H1 (cell line): ENCODE data around the gene SF3A2. TPM values are rescaled to one million over a fixed set of nuclear protein-coding genes. Genes with fewer than 3 reads are reported as not detected.

Source experiments
- CTCF ChIA-PET: fragments of 300-600 bp; sonication (Branson Sonifier 250); formaldehyde crosslinking; loops from one replicate; lab custom pipeline; 2021; ENCODE audit not compliant: partially characterized antibody; lab: Charles Lee
- POLR2A ChIA-PET: fragments of 300-600 bp; sonication (Branson Sonifier 250); formaldehyde crosslinking; loops from one replicate; lab custom pipeline; 2021; ENCODE audit warnings: inconsistent platforms; ENCODE audit not compliant: partially characterized antibody; lab: Charles Lee
- DNase-seq, 2 experiments: peaks; one replicate each; pipeline versions ENCODE4 v3.0.0 to v3.0.0-alpha.2; 2010 to 2022; ENCODE audit warnings: low spot score in 2 of 2, low read depth in 1 of 2, mixed read lengths in 1 of 2
- FAIRE-seq: peaks from 2 replicates; lab custom pipeline; 2011; peaks lifted over from hg19 to GRCh38; lab: Jason Lieb, UNC
- H2AFZ ChIP-seq: 2 replicates; pipeline ENCODE4 v1.8.1; 2012; ENCODE audit warnings: low read length, inconsistent platforms
- H2AK5ac ChIP-seq: 2 replicates; pipeline ENCODE4 v1.6.1; 2013; ENCODE audit warnings: low read depth, low read length
- H2BK120ac ChIP-seq: replicated peaks from 2 replicates; pipeline ENCODE3; 2013; ENCODE audit warnings: low read depth, low read length, inconsistent platforms
- H2BK12ac ChIP-seq: 2 replicates; pipeline ENCODE4 v1.6.1; 2013; ENCODE audit warnings: low read depth, low read length
- H2BK15ac ChIP-seq: 2 replicates; pipeline ENCODE4 v1.6.1; 2013; ENCODE audit warnings: low read length
- H2BK20ac ChIP-seq: 2 replicates; pipeline ENCODE4 v1.6.1; 2013; ENCODE audit warnings: low read length
- H2BK5ac ChIP-seq: 2 replicates; pipeline ENCODE4 v1.6.1; 2013; ENCODE audit warnings: low read depth, low read length
- H3K14ac ChIP-seq: 2 replicates; pipeline ENCODE4 v1.6.1; 2013; ENCODE audit warnings: inconsistent platforms; ENCODE audit not compliant: insufficient read length
- H3K18ac ChIP-seq: 2 replicates; pipeline ENCODE4 v1.6.1; 2013; ENCODE audit warnings: low read length; ENCODE audit errors: extremely low read depth
- H3K23ac ChIP-seq: 2 replicates; pipeline ENCODE4 v1.6.1; 2013; ENCODE audit warnings: inconsistent platforms; ENCODE audit not compliant: insufficient read length
- H3K23me2 ChIP-seq: 2 replicates; pipeline ENCODE4 v1.6.1; 2013; ENCODE audit warnings: low read depth, low read length
- H3K27ac ChIP-seq: 2 replicates; pipeline ENCODE4 v1.6.1; 2011; ENCODE audit warnings: low read depth, low read length, inconsistent platforms
- H3K27me3 ChIP-seq, 4 experiments: replicated peaks in 1 of 4; 1 replicate in 1 of 4; 2 replicates in 3 of 4; pipeline versions ENCODE4 v1.6.1 to v1.8.1; 2011 to 2013; ENCODE audit warnings: low read length in 3 of 4, mild to moderate bottlenecking in 3 of 4, inconsistent platforms in 2 of 4, mixed read lengths in 2 of 4, moderate library complexity in 1 of 4; ENCODE audit not compliant: control insufficient read depth in 3 of 4, insufficient read depth in 3 of 4; ENCODE audit errors: extremely low read depth in 1 of 4
- H3K36me3 ChIP-seq, 4 experiments: 2 replicates each; pipeline versions ENCODE4 v1.6.1 to v1.8.1; 2011 to 2013; ENCODE audit warnings: mild to moderate bottlenecking in 4 of 4, low read length in 3 of 4, moderate library complexity in 2 of 4, control low read depth in 1 of 4, inconsistent platforms in 1 of 4; ENCODE audit not compliant: insufficient read depth in 4 of 4, control insufficient read depth in 2 of 4
- H3K4ac ChIP-seq: replicated peaks from 2 replicates; pipeline ENCODE3; 2013; ENCODE audit warnings: low read length, low read depth, mixed read lengths, inconsistent platforms; ENCODE audit not compliant: insufficient read length
- H3K4me1 ChIP-seq, 4 experiments: replicated peaks in 1 of 4; 1 replicate in 1 of 4; 2 replicates in 3 of 4; pipeline versions ENCODE4 v1.6.1 to v1.8.1; 2011 to 2013; ENCODE audit warnings: low read length in 3 of 4, inconsistent platforms in 2 of 4, mixed read lengths in 1 of 4; ENCODE audit not compliant: insufficient read depth in 4 of 4, control insufficient read depth in 3 of 4
- H3K4me2 ChIP-seq, 2 experiments: 2 replicates each; pipeline versions ENCODE4 v1.6.1 to v1.8.1; 2011 to 2013; ENCODE audit warnings: low read depth in 2 of 2, low read length in 2 of 2, control low read depth in 1 of 2, inconsistent platforms in 1 of 2, mild to moderate bottlenecking in 1 of 2; ENCODE audit not compliant: insufficient read depth in 1 of 2
- H3K4me3 ChIP-seq, 4 experiments: fragments of 200-600, 300-600 bp in 1 of 4; sonication (generic), shearing (Covaris generic), sonication (Bioruptor Twin) in 1 of 4; 2 replicates each; pipeline versions ENCODE4 v1.5.1 to v1.8.1; 2011 to 2016; ENCODE audit warnings: low read length in 4 of 4, low read depth in 3 of 4, control low read depth in 2 of 4, inconsistent platforms in 2 of 4, mild to moderate bottlenecking in 2 of 4, mixed read lengths in 1 of 4, moderate library complexity in 1 of 4; ENCODE audit not compliant: insufficient read depth in 2 of 4; ENCODE audit errors: extremely low read depth in 1 of 4
- H3K56ac ChIP-seq: replicated peaks from 2 replicates; pipeline ENCODE3; 2013; ENCODE audit warnings: low read depth, mild to moderate bottlenecking, mixed read lengths, low read length, inconsistent platforms; ENCODE audit not compliant: insufficient read length
- H3K79me1 ChIP-seq: 2 replicates; pipeline ENCODE4 v1.6.1; 2013; ENCODE audit warnings: low read depth, low read length, control low read depth
- H3K79me2 ChIP-seq, 2 experiments: 2 replicates each; pipeline versions ENCODE4 v1.6.1 to v1.8.1; 2012 to 2013; ENCODE audit warnings: low read length in 2 of 2, mild to moderate bottlenecking in 2 of 2, inconsistent platforms in 1 of 2; ENCODE audit not compliant: insufficient read depth in 2 of 2, control insufficient read depth in 1 of 2
- H3K9ac ChIP-seq, 4 experiments: replicated peaks in 1 of 4; 1 replicate in 1 of 4; 2 replicates in 3 of 4; pipeline versions ENCODE4 v1.6.1 to v1.8.1; 2011 to 2013; ENCODE audit warnings: low read depth in 3 of 4, low read length in 3 of 4, control low read depth in 2 of 4, mild to moderate bottlenecking in 2 of 4, moderate library complexity in 2 of 4, inconsistent platforms in 1 of 4; ENCODE audit errors: extremely low read depth in 1 of 4
- H3K9me3 ChIP-seq, 2 experiments: 2 replicates each; pipeline versions ENCODE4 v1.6.1 to v1.8.1; 2012 to 2013; ENCODE audit warnings: mild to moderate bottlenecking in 2 of 2, moderate library complexity in 2 of 2, control low read depth in 1 of 2, inconsistent platforms in 1 of 2, low read depth in 1 of 2, low read length in 1 of 2, mixed read lengths in 1 of 2; ENCODE audit not compliant: insufficient read depth in 2 of 2
- H4K20me1 ChIP-seq, 2 experiments: replicated peaks in 1 of 2; 2 replicates each; pipeline versions ENCODE3 to v1.8.1; 2011 to 2013; ENCODE audit warnings: inconsistent platforms in 2 of 2, low read length in 2 of 2, mild to moderate bottlenecking in 1 of 2; ENCODE audit not compliant: insufficient read depth in 2 of 2, control insufficient read depth in 1 of 2
- H4K5ac ChIP-seq: 2 replicates; pipeline ENCODE4 v1.6.1; 2013; ENCODE audit warnings: low read length, low read depth, mixed read lengths, inconsistent platforms; ENCODE audit not compliant: insufficient read length
- H4K8ac ChIP-seq: 2 replicates; pipeline ENCODE4 v1.8.0; 2013; ENCODE audit warnings: mild to moderate bottlenecking, moderate library complexity, low read length, inconsistent platforms; ENCODE audit not compliant: insufficient read depth; ENCODE audit errors: extremely low read depth
- H4K91ac ChIP-seq: replicated peaks from 2 replicates; pipeline ENCODE3; 2013; ENCODE audit warnings: low read length, mixed read lengths, inconsistent platforms; ENCODE audit not compliant: insufficient read length
- CHD1 ChIP-seq: IDR thresholded peaks from 2 replicates; pipeline ENCODE4 v1.6.1; 2012; ENCODE audit warnings: low read depth, low read length, improper control_type of control experiment
- CTCF ChIP-seq, 3 experiments: IDR thresholded peaks; 1 replicate in 2 of 3; 2 replicates in 1 of 3; pipeline versions ENCODE4 v1.5.1 to v1.6.1; 2011; ENCODE audit warnings: low read length in 3 of 3, mild to moderate bottlenecking in 3 of 3, inconsistent platforms in 2 of 3, low read depth in 1 of 3, moderate library complexity in 1 of 3; ENCODE audit not compliant: insufficient read depth in 1 of 3; ENCODE audit errors: control extremely low read depth in 1 of 3
- GTF2F1 ChIP-seq: IDR thresholded peaks from 2 replicates; pipeline ENCODE4 v1.6.1; 2012; ENCODE audit warnings: low read depth, low read length, improper control_type of control experiment, borderline replicate concordance
- RNF2 ChIP-seq: fragments of 200-900, 300-1000 bp; sonication (generic); IDR thresholded peaks from 2 replicates; pipeline ENCODE4 v1.7.1; 2016; ENCODE audit warnings: borderline replicate concordance, low read depth, mild to moderate bottlenecking, antibody characterized with exemption, low read length; ENCODE audit not compliant: poor library complexity, severe bottlenecking; ENCODE audit errors: missing control alignments
- RXRA ChIP-seq: IDR thresholded peaks from 2 replicates; pipeline ENCODE4 v1.6.1; 2011; ENCODE audit warnings: low read depth, mild to moderate bottlenecking, low read length, moderate library complexity; ENCODE audit not compliant: insufficient read depth
- TCF12 ChIP-seq: IDR thresholded peaks from 2 replicates; pipeline ENCODE4 v1.6.1; 2011; ENCODE audit warnings: low read depth, mild to moderate bottlenecking, low read length
- ZNF274 ChIP-seq: IDR thresholded peaks from 2 replicates; pipeline ENCODE4 v1.7.0; 2012; ENCODE audit warnings: low read length, borderline replicate concordance; ENCODE audit errors: extremely low read depth
- WGBS, 2 experiments: shearing (Covaris generic) in 1 of 2; methylation state at CpG; one replicate each; pipeline versions ENCODE4 v1.1.6 to v1.1.7; 2013 to 2015; ENCODE audit warnings: low lambda C conversion rate in 2 of 2, mixed read lengths in 2 of 2, inconsistent platforms in 1 of 2, low coverage in 1 of 2, missing lambda C conversion rate in 1 of 2; ENCODE audit not compliant: insufficient replicate concordance in 2 of 2, insufficient coverage in 1 of 2, insufficient read length in 1 of 2; ENCODE audit errors: extremely low coverage in 1 of 2, missing lambda C conversion rate in 1 of 2; 5-methylcytosine and 5-hydroxymethylcytosine counted together
- polyA plus RNA-seq, 7 experiments: library from polyadenylated mRNA; depleted of rRNA in 3 of 7; stranded (reverse) in 5 of 7; unstranded in 2 of 7; fragments of >200 nt in 5 of 7; fragments of 200-250 nt in 2 of 7; gene quantifications; 1 replicate in 5 of 7; 2 replicates in 1 of 7; 4 replicates in 1 of 7; pipeline versions ENCODE4 v1.2.1 to v1.2.3, GENCODE V29; 2011 to 2013; ENCODE audit warnings: missing spikeins in 2 of 7, mixed read lengths in 2 of 7
- total RNA-seq: library from RNA; stranded (reverse); fragmentation: NEBNext Ultra II Directional; extraction: Animal tissue kit (Norgen Biotek cat#: 25700); gene quantifications from 2 replicates; pipeline ENCODE4 v1.2.1, GENCODE V29; 2021
- TF ChIP-seq, protein P1 (sequence below): IDR thresholded peaks from 2 replicates; pipeline ENCODE4 v1.6.1; 2011; ENCODE audit warnings: low read length, improper control_type of control experiment
- TF ChIP-seq, protein P2 (sequence below): IDR thresholded peaks from 2 replicates; pipeline ENCODE4 v1.6.1; 2012; ENCODE audit warnings: inconsistent platforms

Gene SF3A2
- total and polyA plus RNA-seq, 2 of the 8 experiments (the other 6 are each of a cell fraction or from before 2014, with no cell fraction given), result 15.3 to 146 TPM

GRCh38 chr19:2236064-2236313, 635 bp upstream of the SF3A2 start:
- peak overlapping the region; percentile 7 to 93; a peak in 3 of 4 replicates for H3K4me2 ChIP-seq
- H2AK5ac ChIP-seq, result no peak overlapping the region
- H3K4ac ChIP-seq, result no peak overlapping the region
- H3K4me1 ChIP-seq, result peaks cover 0 to 24% (median 14%) of the 10 kb centered on the region in 4 experiments; a peak in 6 of 7 replicates
- FAIRE-seq (no peak), DNase-seq (no peak)
- no peaks in the 10 kb centered on the region for H3K9me3 ChIP-seq
- H3K9ac ChIP-seq, result peak overlapping the region in 3 of 4 experiments; percentile 75 to 93 (median 82); a peak in 4 of 7 replicates
- H3K27me3 ChIP-seq, result no peaks in the 10 kb centered on the region
- H2BK5ac ChIP-seq, result no peak overlapping the region
- H2AFZ ChIP-seq, result no peak overlapping the region
- peaks cover 9% of the 10 kb centered on the region; the same call in 1 of the 2 replicates for H3K23me2 ChIP-seq
- no peak overlapping the region for H4K5ac ChIP-seq
- no peak overlapping the region; the same call in 1 of the 2 replicates for H3K27ac ChIP-seq
- H3K18ac ChIP-seq, result peak overlapping the region; percentile 95
- peaks cover 14 to 30% of the 10 kb centered on the region in 2 experiments for H4K20me1 ChIP-seq
- 0% methylated on average over 12 of the region's 28 CpGs; no CpG with 5 or more reads in 1 of the 2 experiments for WGBS, 2 experiments
- peaks cover 29 to 55% of the 10 kb centered on the region in 2 experiments for H3K79me2 ChIP-seq
- H4K91ac ChIP-seq, result no peak overlapping the region
- H2BK120ac ChIP-seq, result no peak overlapping the region
- ChIA-PET POLR2A (interaction anchor here (0.7 to 4.7 kb wide), 16 partner anchors 9 to 151 kb away, joined by 3 to 52 read pairs (median 4); partner anchors contain the start of genes AMH and DOT1L), CTCF (interaction anchor here (0.7 to 1.5 kb wide), 15 partner anchors 10 to 90 kb away, joined by 3 to 8 read pairs (median 4); no protein-coding TSS in a partner anchor)
- H3K56ac ChIP-seq, result no peak overlapping the region
- peaks cover 0 to 15% (median 7%) of the 10 kb centered on the region in 4 experiments; a peak in 5 of 8 replicates for H3K36me3 ChIP-seq
- no peak overlapping the region for H3K23ac ChIP-seq
- peak overlapping the region; percentile 56 to 81 (median 60) for H3K4me3 ChIP-seq
- no peak overlapping the region for H2BK12ac ChIP-seq
- peak overlapping the region; percentile 86; the same call in 1 of the 2 replicates for H4K8ac ChIP-seq
- no peak overlapping the region for H3K14ac ChIP-seq
- H2BK20ac ChIP-seq, result no peak overlapping the region
- H3K79me1 ChIP-seq, result peaks cover 17% of the 10 kb centered on the region
- H2BK15ac ChIP-seq, result no peak overlapping the region
- TF ChIP-seq RXRA, result no peak
- TF ChIP-seq CTCF (IDR thresholded peaks at IDR 0.05; ENCODE audit: control extremely low read depth in 1 of 3, insufficient read depth in 1 of 3, low read depth in 1 of 3, low read length in 3 of 3), result no peak
- TF ChIP-seq, protein P1, sequence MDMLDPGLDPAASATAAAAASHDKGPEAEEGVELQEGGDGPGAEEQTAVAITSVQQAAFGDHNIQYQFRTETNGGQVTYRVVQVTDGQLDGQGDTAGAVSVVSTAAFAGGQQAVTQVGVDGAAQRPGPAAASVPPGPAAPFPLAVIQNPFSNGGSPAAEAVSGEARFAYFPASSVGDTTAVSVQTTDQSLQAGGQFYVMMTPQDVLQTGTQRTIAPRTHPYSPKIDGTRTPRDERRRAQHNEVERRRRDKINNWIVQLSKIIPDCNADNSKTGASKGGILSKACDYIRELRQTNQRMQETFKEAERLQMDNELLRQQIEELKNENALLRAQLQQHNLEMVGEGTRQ, result no peak
- TF ChIP-seq ZNF274, result no peak
- no peak for TF ChIP-seq CHD1
- TF ChIP-seq RNF2, result no peak
- TF ChIP-seq GTF2F1, result no peak
- TF ChIP-seq TCF12, result no peak
- TF ChIP-seq, protein P2, sequence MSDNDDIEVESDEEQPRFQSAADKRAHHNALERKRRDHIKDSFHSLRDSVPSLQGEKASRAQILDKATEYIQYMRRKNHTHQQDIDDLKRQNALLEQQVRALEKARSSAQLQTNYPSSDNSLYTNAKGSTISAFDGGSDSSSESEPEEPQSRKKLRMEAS, result no peak; the same call in 1 of the 2 replicates
